HepG2 (cell line): Measurements from ENCODE around the gene RPLP2. TPM values are rescaled to one million over a fixed set of nuclear protein-coding genes. Genes with fewer than 3 reads are reported as not detected.

Experiments used
- CCDC6 ChIP-seq: sonication (generic); formaldehyde crosslinking; IDR thresholded peaks from 2 replicates; pipeline ENCODE4 v1.8.1; 2022; ENCODE audit warnings: mild to moderate bottlenecking, missing genetic modification reagents, moderate library complexity
- GABPB1 ChIP-seq: IDR thresholded peaks from 2 replicates; pipeline ENCODE4 v1.6.1; 2016; ENCODE audit warnings: mild to moderate bottlenecking, missing genetic modification reagents, moderate library complexity, missing compliant biosample characterization
- IRF2 ChIP-seq: IDR thresholded peaks from 2 replicates; pipeline ENCODE4 v1.6.1; 2018; ENCODE audit warnings: missing genetic modification reagents, missing compliant biosample characterization
- KLF12 ChIP-seq: sonication (generic); formaldehyde crosslinking; IDR thresholded peaks from 2 replicates; pipeline ENCODE4 v1.4.0; 2020; ENCODE audit warnings: missing genetic modification reagents, borderline replicate concordance
- MIER2 ChIP-seq: IDR thresholded peaks from 2 replicates; pipeline ENCODE4 v1.6.1; 2016; ENCODE audit warnings: missing biosample characterization, missing genetic modification reagents
- RAD51 ChIP-seq: fragments of 450-650 bp; IDR thresholded peaks from 2 replicates; pipeline ENCODE4 v1.6.1; 2016; ENCODE audit warnings: borderline replicate concordance
- SIX4 ChIP-seq: sonication (generic); formaldehyde crosslinking; IDR thresholded peaks from 2 replicates; pipeline ENCODE4 v1.4.0; 2020; ENCODE audit warnings: missing genetic modification reagents
- ZBTB38 ChIP-seq: sonication (generic); formaldehyde crosslinking; IDR thresholded peaks from 2 replicates; pipeline ENCODE4 v1.5.1; 2020; ENCODE audit warnings: mild to moderate bottlenecking, missing genetic modification reagents
- ZNF33A ChIP-seq: sonication (generic); formaldehyde crosslinking; IDR thresholded peaks from 2 replicates; pipeline ENCODE4 v1.5.1; 2020; ENCODE audit warnings: missing genetic modification reagents, mild to moderate bottlenecking, moderate library complexity, borderline replicate concordance
- ZNF747 ChIP-seq: sonication (generic); formaldehyde crosslinking; IDR thresholded peaks from 2 replicates; pipeline ENCODE4 v1.8.1; 2023; ENCODE audit warnings: missing genetic modification reagents, mild to moderate bottlenecking, borderline replicate concordance
- ZNF768 ChIP-seq: sonication (generic); formaldehyde crosslinking; IDR thresholded peaks from 2 replicates; pipeline ENCODE4 v1.4.0; 2020; ENCODE audit warnings: missing genetic modification reagents
- polyA plus RNA-seq, 8 experiments: library from polyadenylated mRNA; depleted of rRNA in 3 of 8; stranded (reverse) in 7 of 8; unstranded in 1 of 8; fragments of >200 nt; fragmentation: Illumina TruSeq in 4 of 8; extraction: Trizol in 4 of 8; gene quantifications; 2 replicates each; pipeline versions ENCODE4 v1.2.1 to v1.2.3, GENCODE V29; 2011 to 2016; ENCODE audit warnings: low read depth in 4 of 8, missing spikeins in 1 of 8, mixed read lengths in 1 of 8; ENCODE audit not compliant: insufficient read depth in 1 of 8
- total RNA-seq, 5 experiments: library from RNA; depleted of rRNA; stranded (reverse); fragments of >200 nt; fragmentation: Illumina TruSeq; extraction: Trizol; gene quantifications; 2 replicates each; pipeline ENCODE4 v1.2.3, GENCODE V29; 2016; ENCODE audit warnings: low read depth in 1 of 5
- TF ChIP-seq, protein P1 (sequence below): sonication (generic); formaldehyde crosslinking; IDR thresholded peaks from 2 replicates; pipeline ENCODE4 v1.8.0; 2022; ENCODE audit warnings: missing genetic modification reagents, mild to moderate bottlenecking, moderate library complexity, borderline replicate concordance
- TF ChIP-seq, protein P2 (sequence below): sonication (generic); formaldehyde crosslinking; IDR thresholded peaks from 2 replicates; pipeline ENCODE4 v1.9.0; 2021; ENCODE audit warnings: missing genetic modification reagents, borderline replicate concordance
- TF ChIP-seq, protein P3 (sequence below): sonication (generic); formaldehyde crosslinking; IDR thresholded peaks from 2 replicates; pipeline ENCODE4 v1.4.0; 2020; ENCODE audit warnings: low read depth, mild to moderate bottlenecking, missing genetic modification reagents
- TF ChIP-seq, protein P4 (sequence below): IDR thresholded peaks from 2 replicates; pipeline ENCODE4 v1.6.1; 2016; ENCODE audit warnings: missing genetic modification reagents, missing compliant biosample characterization
- TF ChIP-seq, protein P5 (sequence below): sonication (generic); formaldehyde crosslinking; IDR thresholded peaks from 2 replicates; pipeline ENCODE4 v1.4.0; 2020; ENCODE audit warnings: missing genetic modification reagents

Gene RPLP2
- total and polyA plus RNA-seq, 2 of the 13 experiments (the other 11 are each of a cell fraction or from before 2014, with no cell fraction given): 978 to 2,106 TPM

DNA sequence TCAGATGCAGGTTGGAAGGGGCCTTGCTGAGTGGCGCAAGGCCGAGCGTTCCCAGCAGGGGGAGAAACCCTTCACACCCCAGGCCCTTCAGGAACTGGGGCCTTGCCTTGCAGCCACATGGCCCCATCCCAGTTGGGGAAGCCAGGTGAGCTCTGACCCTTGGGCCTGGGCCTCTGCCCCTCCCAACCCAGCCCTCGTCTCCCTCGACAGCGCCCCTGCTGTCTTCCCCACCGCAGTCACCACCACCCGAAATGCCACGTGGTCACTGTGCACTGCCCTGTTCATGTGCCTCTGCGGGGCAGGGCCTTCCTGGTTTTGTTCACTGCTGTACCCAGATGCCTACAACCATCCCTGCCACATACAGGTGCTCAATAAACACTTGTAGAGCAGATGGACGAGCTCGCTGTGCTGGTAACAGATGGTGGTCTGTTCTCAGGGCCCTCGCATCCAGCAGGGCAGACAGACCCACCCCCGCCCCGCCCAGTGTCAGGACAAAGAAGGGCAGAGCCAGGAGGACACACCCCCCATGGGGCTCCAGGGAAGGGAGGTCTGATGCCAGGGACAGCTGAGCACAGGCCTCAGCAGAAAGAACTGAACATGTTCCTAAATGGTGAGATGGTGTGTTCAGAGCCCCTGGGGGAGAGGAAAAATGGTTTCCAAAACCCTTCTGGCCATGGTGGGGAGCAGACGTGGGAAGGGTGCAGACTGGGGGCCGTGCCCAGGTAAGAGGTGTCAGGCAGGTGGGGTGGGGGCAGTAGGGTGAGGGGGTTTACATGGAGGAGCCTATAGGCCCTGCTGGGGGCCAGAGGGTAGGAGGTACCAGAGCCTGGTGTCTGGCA, 28.9 kb downstream of the RPLP2 start (continued):
- TF ChIP-seq, protein P1, sequence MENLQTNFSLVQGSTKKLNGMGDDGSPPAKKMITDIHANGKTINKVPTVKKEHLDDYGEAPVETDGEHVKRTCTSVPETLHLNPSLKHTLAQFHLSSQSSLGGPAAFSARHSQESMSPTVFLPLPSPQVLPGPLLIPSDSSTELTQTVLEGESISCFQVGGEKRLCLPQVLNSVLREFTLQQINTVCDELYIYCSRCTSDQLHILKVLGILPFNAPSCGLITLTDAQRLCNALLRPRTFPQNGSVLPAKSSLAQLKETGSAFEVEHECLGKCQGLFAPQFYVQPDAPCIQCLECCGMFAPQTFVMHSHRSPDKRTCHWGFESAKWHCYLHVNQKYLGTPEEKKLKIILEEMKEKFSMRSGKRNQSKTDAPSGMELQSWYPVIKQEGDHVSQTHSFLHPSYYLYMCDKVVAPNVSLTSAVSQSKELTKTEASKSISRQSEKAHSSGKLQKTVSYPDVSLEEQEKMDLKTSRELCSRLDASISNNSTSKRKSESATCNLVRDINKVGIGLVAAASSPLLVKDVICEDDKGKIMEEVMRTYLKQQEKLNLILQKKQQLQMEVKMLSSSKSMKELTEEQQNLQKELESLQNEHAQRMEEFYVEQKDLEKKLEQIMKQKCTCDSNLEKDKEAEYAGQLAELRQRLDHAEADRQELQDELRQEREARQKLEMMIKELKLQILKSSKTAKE (CRISPR knock-in tag): 0 out of 2 replicates have a peak, but pooled peaks have one; percentile 38
- TF ChIP-seq RAD51 (no peak), IRF2 (CRISPR knock-in tag) (peak; percentile 88), ZBTB38 (CRISPR knock-in tag) (peak; percentile 60), GABPB1 (CRISPR knock-in tag) (peak; percentile 62), MIER2 (CRISPR knock-in tag) (peak; percentile 77; the same call in 1 of the 2 replicates), SIX4 (CRISPR knock-in tag) (no peak), ZNF33A (no peak), CCDC6 (CRISPR knock-in tag) (peak; percentile 89), KLF12 (peak; percentile 27; the same call in 1 of the 2 replicates), ZNF747 (peak; percentile 75; the same call in 1 of the 2 replicates), ZNF768 (no peak; the same call in 1 of the 2 replicates)
- TF ChIP-seq, protein P2, sequence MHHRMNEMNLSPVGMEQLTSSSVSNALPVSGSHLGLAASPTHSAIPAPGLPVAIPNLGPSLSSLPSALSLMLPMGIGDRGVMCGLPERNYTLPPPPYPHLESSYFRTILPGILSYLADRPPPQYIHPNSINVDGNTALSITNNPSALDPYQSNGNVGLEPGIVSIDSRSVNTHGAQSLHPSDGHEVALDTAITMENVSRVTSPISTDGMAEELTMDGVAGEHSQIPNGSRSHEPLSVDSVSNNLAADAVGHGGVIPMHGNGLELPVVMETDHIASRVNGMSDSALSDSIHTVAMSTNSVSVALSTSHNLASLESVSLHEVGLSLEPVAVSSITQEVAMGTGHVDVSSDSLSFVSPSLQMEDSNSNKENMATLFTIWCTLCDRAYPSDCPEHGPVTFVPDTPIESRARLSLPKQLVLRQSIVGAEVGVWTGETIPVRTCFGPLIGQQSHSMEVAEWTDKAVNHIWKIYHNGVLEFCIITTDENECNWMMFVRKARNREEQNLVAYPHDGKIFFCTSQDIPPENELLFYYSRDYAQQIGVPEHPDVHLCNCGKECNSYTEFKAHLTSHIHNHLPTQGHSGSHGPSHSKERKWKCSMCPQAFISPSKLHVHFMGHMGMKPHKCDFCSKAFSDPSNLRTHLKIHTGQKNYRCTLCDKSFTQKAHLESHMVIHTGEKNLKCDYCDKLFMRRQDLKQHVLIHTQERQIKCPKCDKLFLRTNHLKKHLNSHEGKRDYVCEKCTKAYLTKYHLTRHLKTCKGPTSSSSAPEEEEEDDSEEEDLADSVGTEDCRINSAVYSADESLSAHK: no peak
- TF ChIP-seq, protein P3, sequence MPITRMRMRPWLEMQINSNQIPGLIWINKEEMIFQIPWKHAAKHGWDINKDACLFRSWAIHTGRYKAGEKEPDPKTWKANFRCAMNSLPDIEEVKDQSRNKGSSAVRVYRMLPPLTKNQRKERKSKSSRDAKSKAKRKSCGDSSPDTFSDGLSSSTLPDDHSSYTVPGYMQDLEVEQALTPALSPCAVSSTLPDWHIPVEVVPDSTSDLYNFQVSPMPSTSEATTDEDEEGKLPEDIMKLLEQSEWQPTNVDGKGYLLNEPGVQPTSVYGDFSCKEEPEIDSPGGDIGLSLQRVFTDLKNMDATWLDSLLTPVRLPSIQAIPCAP (CRISPR knock-in tag): no peak
- TF ChIP-seq, protein P4, sequence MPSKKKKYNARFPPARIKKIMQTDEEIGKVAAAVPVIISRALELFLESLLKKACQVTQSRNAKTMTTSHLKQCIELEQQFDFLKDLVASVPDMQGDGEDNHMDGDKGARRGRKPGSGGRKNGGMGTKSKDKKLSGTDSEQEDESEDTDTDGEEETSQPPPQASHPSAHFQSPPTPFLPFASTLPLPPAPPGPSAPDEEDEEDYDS (CRISPR knock-in tag): peak; percentile 48; the same call in 1 of the 2 replicates
- TF ChIP-seq, protein P5, sequence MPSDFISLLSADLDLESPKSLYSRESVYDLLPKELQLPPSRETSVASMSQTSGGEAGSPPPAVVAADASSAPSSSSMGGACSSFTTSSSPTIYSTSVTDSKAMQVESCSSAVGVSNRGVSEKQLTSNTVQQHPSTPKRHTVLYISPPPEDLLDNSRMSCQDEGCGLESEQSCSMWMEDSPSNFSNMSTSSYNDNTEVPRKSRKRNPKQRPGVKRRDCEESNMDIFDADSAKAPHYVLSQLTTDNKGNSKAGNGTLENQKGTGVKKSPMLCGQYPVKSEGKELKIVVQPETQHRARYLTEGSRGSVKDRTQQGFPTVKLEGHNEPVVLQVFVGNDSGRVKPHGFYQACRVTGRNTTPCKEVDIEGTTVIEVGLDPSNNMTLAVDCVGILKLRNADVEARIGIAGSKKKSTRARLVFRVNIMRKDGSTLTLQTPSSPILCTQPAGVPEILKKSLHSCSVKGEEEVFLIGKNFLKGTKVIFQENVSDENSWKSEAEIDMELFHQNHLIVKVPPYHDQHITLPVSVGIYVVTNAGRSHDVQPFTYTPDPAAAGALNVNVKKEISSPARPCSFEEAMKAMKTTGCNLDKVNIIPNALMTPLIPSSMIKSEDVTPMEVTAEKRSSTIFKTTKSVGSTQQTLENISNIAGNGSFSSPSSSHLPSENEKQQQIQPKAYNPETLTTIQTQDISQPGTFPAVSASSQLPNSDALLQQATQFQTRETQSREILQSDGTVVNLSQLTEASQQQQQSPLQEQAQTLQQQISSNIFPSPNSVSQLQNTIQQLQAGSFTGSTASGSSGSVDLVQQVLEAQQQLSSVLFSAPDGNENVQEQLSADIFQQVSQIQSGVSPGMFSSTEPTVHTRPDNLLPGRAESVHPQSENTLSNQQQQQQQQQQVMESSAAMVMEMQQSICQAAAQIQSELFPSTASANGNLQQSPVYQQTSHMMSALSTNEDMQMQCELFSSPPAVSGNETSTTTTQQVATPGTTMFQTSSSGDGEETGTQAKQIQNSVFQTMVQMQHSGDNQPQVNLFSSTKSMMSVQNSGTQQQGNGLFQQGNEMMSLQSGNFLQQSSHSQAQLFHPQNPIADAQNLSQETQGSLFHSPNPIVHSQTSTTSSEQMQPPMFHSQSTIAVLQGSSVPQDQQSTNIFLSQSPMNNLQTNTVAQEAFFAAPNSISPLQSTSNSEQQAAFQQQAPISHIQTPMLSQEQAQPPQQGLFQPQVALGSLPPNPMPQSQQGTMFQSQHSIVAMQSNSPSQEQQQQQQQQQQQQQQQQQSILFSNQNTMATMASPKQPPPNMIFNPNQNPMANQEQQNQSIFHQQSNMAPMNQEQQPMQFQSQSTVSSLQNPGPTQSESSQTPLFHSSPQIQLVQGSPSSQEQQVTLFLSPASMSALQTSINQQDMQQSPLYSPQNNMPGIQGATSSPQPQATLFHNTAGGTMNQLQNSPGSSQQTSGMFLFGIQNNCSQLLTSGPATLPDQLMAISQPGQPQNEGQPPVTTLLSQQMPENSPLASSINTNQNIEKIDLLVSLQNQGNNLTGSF: no peak
